Measurements from ENCODE around the gene ATP4B.

Gene ATP4B

GRCh38 chr13:113607889-113608635 lies 49.9 kb downstream of the ATP4B start:
- DNase-seq (ENCODE audit: low read depth in 2 of 2) = no peak

GRCh38 chr13:113607056-113607888 lies 50.7 kb downstream of the ATP4B start:
- no peak for DNase-seq (ENCODE audit: low read depth in 2 of 2)

- DNase-seq (ENCODE audit: low read depth in 2 of 2) = no peak
These were observed 52.0 kb downstream of the ATP4B start for GRCh38 chr13:113605866-113606438.

- no peak for DNase-seq (ENCODE audit: low read depth in 2 of 2)
These were observed 52.5 kb downstream of the ATP4B start for GRCh38 chr13:113605461-113605860.

- DNase-seq (ENCODE audit: low read depth in 2 of 2) = no peak
These were observed 53.8 kb downstream of the ATP4B start for GRCh38 chr13:113604186-113604585.

- no peak for DNase-seq (ENCODE audit: low read depth in 2 of 2)
These were observed 54.8 kb downstream of the ATP4B start for GRCh38 chr13:113603116-113603710.

- DNase-seq (ENCODE audit: low read depth in 2 of 2) = no peak
These were observed 55.6 kb downstream of the ATP4B start for GRCh38 chr13:113602291-113602988.

- DNase-seq (ENCODE audit: low read depth in 2 of 2) = no peak
These were observed 56.6 kb downstream of the ATP4B start for GRCh38 chr13:113601166-113602070.

- DNase-seq (ENCODE audit: low read depth in 2 of 2) = no peak
These were observed 58.6 kb downstream of the ATP4B start for GRCh38 chr13:113599391-113599790.

All from stimulated activated CD4-positive, alpha-beta T cell treated with anti-CD3 and anti-CD28 coated beads, Interleukin-15, amount 100 ng/mL, for 48 hours (primary cell).